ENCODE measurements around the gene PSMD6.

PSMD6 gene

GRCh38 chr3:64008487-64009351 lies 14.6 kb downstream of the PSMD6 start:
- DNase-seq (ENCODE audit: low spot score) = no peak

GRCh38 chr3:64008017-64008416 lies 15.3 kb downstream of the PSMD6 start:
- no peak for DNase-seq (ENCODE audit: low spot score)

DNA sequence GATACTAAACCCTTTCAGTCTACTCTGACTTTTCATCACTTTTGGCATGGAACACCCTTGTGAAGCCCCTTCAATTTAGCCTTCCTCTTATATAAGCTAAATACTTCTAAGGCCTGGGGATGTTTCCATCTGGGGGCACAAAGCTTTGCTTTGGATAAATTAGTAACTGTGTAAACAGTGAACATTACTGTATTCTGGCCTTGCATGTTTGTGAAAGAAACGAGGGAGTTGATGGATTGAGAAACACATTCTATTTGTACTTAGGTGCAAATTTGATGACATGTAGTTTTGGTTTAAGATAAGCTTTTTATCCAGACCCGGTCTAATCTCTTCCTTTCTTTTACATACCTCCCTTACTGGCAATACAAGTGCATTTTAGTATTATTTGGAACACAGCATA lies 19.7 kb downstream of the PSMD6 start:
- no peak for DNase-seq (ENCODE audit: low spot score)

DNA sequence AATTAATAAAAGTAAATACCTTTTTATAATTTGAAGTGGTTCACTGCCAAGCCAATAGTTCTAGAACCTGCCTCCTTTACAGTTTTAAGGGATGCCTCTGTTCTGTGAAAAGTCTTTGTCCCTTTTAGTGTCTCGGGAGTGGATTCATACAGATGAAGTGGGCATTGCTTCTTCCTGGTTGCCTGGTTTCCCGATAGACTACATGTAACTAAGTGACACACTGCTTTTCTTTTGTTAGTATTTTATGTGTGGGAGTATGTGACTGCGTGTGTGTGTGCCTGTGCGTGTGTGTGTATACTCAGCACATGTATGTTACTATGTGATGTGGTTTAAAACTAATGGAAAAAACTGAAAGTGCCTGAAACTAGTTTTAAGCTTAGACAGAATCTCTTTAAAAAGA lies 21.1 kb downstream of the PSMD6 start:
- DNase-seq (ENCODE audit: low spot score) = no peak

GRCh38 chr3:64000453-64001055 lies 22.7 kb downstream of the PSMD6 start:
- no peak for DNase-seq (ENCODE audit: low spot score)

GRCh38 chr3:63998852-63999754 lies 24.2 kb downstream of the PSMD6 start:
- no peak for DNase-seq (ENCODE audit: low spot score)

DNA sequence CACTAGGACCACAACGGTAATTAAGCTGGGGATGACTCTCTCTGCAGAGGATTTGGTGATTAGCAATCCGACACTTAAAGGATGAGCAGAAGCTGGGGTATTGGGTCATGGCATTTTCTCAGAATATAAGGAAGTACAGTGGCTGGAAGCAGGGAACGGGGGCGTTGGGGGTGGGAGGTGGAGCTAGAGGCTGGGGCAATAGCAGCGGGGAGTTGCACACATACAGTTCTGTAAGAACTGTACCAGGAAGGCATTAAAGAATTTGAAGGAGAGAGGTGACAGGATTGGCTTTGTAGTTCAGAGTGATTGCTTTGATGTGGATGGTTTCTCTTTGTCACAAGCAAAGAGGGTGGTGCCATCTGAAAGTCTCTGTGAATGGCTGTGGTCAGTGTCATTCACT lies 28.2 kb downstream of the PSMD6 start:
- no peak for DNase-seq (ENCODE audit: low spot score)

- peak; percentile 78 for DNase-seq (ENCODE audit: low spot score)
These were observed 29.6 kb downstream of the PSMD6 start for GRCh38 chr3:63993653-63994079.

DNA sequence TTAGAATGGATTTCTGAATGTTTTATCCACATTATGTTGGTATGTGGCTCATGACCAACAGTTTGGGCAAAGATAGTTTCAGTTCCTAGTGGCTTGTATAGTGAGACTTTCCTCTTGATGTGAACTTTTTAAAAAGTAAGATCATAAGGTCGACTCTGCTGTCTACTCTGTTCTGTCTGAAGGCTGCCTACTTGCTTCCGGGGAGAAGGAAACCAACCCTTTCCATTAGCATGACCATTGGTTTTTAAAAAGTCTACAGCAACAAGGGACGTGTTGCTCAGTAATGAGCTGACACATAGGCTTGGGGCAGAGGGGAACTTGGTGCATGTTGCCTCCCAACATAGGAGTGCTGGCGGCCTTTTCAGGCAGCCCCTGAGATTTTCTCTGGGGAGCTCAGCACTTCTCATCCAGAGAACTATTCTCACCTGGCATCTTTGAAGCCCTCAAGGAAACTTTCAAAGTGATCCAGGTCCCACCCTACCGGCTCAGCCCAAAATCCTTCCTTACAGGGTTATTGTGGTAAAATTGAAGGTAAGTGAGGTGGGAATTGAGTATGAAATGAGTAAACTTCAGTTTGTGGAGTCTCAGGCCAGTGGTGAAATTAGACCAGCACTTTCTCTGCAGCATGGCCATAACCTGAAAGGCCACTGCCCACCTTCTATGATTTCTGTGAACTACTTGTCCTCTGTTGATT lies 30.6 kb downstream of the PSMD6 start:
- DNase-seq (ENCODE audit: low spot score) = no peak

DNA sequence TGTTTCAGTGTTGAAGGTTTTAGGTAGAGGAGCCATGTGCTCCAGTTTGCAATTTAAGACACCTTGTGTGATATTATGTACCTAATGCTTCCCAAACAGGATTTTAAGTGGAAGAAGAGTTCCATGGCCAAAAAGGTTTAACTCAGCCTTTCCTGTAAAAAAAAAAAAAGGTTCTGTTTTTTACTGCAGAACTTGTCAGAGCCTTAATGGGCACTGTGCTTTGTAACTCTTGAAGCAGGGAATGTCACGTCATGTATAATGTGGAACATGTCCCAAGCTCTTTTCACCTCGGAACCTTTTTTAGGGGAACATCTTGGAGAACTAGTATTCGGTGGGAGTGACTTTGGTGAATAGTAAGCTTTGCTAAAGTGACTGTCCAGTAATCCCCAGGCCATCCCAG lies 31.6 kb downstream of the PSMD6 start:
- DNase-seq (ENCODE audit: low spot score) = no peak

GRCh38 chr3:63990733-63991132 lies 32.6 kb downstream of the PSMD6 start:
- no peak for DNase-seq (ENCODE audit: low spot score)

DNA sequence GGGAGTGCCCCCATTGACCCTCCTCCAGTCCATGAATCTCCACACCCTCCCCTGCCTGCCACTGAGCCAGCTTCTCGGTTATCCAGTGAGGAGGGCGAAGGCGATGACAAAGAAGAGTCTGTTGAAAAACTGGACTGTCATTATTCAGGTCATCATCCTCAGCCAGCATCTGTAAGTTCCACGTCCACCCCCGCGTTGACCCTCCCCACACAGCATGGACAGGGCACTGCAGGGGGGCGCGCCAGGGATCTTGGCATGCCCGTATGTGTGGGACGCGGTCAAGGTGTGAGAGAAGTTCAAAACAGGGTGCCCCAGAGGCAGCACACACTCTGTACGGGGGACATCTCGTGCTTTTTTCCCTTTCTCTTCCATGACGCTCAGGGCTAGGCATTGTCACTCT lies 33.1 kb downstream of the PSMD6 start:
- DNase-seq (ENCODE audit: low spot score) = no peak

- no peak for DNase-seq (ENCODE audit: low spot score)
These were observed 34.4 kb downstream of the PSMD6 start for GRCh38 chr3:63988943-63989342.

- DNase-seq (ENCODE audit: low spot score) = no peak
These were observed 36.5 kb downstream of the PSMD6 start for GRCh38 chr3:63986831-63987230.

- DNase-seq (ENCODE audit: low spot score) = no peak
These were observed 37.1 kb downstream of the PSMD6 start for GRCh38 chr3:63986146-63986545.

GRCh38 chr3:63984391-63984790 lies 38.9 kb downstream of the PSMD6 start:
- no peak for DNase-seq (ENCODE audit: low spot score)

DNA sequence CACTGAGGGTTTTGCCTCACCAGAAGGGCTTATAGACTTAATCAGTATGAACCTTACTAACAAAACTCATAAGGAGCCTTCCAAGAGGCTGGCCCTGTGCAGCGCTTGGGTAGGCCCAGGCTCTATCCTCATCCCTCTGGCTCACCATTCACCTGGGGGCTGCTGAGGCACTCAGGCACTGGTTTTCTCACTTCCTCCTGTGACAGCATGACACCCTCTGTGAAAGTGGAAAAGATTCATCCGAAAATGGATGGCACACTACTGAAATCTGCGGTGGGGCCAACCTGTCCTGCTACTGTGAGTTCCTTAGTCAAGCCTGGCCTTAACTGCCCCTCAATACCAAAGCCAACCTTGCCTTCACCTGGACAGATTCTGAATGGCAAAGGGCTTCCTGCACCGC lies 41.3 kb downstream of the PSMD6 start:
- DNase-seq (ENCODE audit: low spot score) = no peak

GRCh38 chr3:63980830-63981498 lies 42.3 kb downstream of the PSMD6 start:
- DNase-seq (ENCODE audit: low spot score) = no peak

DNA sequence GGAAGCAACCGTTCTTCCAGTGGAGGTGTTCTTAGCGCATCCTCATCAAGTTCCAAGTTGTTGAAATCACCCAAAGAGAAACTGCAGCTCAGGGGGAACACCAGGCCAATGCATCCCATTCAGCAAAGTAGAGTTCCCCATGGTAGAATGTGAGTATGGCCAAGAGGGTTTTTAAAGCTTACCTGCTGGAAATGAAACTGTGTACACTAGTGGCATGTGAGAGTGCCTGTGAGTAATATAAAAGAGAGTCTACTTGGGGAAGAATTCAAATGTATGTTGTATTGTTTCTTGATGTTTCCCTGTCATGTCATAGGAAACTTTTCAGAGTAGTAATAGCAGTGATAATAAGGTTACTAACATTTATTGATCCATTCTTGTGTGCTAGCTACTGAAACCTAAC lies 43.3 kb downstream of the PSMD6 start:
- DNase-seq (ENCODE audit: low spot score) = no peak

DNA sequence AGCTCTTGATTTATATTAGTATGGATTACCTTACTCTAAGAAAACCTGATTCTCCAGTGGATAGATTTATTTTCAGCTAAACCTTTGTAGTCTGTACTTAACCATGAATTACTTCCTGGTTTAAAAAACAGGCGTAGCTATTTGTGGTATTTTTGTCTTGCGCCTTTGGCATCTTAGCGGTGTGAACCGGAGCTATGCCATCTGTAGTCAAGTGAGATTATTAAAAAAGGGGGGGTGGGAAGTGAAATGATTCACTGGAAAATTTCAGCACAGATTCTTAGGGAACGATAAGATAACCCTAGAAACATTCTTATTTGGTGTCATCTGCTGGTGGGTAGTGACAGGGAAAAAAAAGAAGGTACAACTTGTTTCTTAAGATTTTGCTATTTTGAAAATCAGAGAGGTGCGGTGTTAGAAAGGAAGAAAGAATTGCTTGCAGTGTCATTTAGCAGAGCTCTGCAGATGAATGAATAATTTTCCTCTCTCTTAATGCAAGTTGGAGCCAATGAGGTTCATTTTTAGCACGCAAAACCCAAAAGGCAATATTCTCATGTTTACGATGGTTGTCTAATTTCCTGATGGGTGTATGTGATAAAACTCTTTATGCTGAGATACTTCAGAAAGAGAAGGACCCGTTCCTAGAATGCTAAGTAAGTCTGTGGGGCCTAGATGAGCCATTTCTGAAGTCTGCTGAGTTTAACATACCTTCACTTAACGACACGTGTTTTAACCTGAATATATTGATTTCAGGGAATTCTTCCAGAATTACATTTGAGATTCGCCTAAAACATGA lies 44.0 kb downstream of the PSMD6 start:
- DNase-seq (ENCODE audit: low spot score) = no peak

DNA sequence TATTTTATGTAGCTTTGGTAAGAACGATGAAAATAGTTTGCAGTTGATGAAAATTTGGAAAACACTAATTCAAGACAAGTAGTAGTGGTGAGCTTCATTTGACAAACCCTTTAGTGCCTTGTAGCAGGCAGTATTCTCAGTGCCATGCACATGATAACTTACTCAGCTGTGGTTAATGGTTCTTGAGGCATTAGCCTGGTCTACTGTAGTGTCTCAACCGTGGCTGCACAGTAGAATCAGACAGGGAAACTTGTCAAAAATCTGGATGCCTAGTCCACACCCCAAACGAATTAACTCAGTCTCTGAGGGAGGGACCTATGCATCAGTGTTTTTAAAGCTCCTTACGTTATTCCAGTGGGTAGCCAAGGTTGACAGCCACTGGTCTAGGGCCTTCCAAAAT lies 45.4 kb downstream of the PSMD6 start:
- DNase-seq (ENCODE audit: low spot score) = no peak

Measured in RKO (cell line).